ENCODE measurements around the gene PLTP.

DNA sequence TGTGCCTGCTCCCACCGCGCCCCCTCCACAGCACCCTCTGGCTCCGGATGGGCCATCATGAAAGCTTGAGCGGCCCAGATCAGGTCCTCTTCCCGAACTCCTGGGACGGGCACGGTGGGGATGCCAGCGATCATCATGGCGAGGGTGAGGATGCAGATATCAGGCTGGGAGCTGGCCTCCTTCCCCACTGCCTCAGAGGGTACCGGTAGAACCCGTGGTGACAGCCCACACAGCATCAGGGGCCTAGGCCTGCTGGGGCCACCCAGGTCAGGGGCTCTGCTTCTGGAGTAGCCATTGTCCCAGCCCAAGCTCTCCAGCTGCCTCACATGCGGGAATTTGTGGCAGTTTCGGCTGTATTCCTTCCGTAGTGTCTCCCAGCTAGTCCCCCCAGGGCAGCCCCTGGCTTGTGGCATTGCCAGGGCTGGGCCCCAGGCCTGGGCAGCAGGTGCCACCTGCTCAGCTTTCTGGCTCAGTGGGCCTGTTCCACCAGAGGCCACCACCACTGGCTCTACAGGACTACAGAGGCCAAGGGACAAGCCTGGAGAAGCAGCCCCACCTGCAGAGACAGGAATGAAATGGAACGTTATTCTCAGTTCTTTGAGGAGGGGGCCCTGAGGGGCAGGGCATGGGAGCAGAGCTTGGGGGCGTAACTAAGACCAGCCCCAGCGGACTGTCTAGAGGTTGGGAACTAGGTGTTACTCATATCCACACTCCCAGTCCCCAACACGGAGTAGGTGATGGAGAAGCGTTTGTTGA is 25.2 kb downstream of the PLTP start:
- TF ChIP-seq, protein P1, sequence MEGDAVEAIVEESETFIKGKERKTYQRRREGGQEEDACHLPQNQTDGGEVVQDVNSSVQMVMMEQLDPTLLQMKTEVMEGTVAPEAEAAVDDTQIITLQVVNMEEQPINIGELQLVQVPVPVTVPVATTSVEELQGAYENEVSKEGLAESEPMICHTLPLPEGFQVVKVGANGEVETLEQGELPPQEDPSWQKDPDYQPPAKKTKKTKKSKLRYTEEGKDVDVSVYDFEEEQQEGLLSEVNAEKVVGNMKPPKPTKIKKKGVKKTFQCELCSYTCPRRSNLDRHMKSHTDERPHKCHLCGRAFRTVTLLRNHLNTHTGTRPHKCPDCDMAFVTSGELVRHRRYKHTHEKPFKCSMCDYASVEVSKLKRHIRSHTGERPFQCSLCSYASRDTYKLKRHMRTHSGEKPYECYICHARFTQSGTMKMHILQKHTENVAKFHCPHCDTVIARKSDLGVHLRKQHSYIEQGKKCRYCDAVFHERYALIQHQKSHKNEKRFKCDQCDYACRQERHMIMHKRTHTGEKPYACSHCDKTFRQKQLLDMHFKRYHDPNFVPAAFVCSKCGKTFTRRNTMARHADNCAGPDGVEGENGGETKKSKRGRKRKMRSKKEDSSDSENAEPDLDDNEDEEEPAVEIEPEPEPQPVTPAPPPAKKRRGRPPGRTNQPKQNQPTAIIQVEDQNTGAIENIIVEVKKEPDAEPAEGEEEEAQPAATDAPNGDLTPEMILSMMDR (IDR thresholded peaks at IDR 0.05) = no peak
- no peak for TF ChIP-seq POLR2A (IDR thresholded peaks at IDR 0.05)

Data from suprapubic skin (tissue), 3 donors.